ENCODE results near the gene ANXA3. TPM values are rescaled to one million over a fixed set of nuclear protein-coding genes. Genes with fewer than 3 reads are reported as not detected.

Gene ANXA3
- total RNA-seq, 1 donor from 2014 or later, result not detected

DNA sequence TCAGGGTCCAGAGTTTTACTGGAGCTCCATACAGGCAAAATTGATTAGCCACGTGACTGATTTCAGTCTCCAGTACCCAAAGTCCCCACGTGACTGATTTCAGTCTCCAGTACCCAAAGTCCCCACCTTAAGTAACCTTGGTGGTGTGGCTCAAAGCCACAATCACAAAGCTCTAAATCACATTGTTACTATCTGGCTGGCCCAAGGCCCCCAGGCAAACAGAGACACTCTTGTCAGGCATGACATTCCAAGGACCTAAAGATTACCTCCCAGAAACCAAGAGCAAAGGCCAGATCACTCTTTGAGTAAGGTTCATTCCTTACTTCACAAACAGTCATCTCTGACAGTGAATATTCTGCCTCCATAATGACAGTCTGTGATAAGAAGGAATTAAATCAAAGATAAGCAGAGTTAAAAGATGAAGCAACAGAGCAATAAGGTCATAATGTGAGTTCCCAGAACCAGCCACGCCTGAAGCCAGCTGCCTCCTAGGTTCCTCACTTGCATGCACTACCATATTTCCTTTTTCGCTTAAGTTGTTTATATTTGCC, 78.5 kb downstream of the ANXA3 start:
- peaks cover 4% of the 10 kb centered on the region for H3K4me1 Mint-ChIP-seq
- no peaks in the 10 kb centered on the region for H3K9me3 Mint-ChIP-seq
- H3K27ac Mint-ChIP-seq (ENCODE audit: unreplicated experiment), result no peak overlapping the region
- no peak for DNase-seq (ENCODE audit: low read depth, low spot score)
- H3K4me3 Mint-ChIP-seq, result no peak overlapping the region
- H3K36me3 Mint-ChIP-seq (ENCODE audit: low read depth), result no peaks in the 10 kb centered on the region
- TF ChIP-seq, protein P1, sequence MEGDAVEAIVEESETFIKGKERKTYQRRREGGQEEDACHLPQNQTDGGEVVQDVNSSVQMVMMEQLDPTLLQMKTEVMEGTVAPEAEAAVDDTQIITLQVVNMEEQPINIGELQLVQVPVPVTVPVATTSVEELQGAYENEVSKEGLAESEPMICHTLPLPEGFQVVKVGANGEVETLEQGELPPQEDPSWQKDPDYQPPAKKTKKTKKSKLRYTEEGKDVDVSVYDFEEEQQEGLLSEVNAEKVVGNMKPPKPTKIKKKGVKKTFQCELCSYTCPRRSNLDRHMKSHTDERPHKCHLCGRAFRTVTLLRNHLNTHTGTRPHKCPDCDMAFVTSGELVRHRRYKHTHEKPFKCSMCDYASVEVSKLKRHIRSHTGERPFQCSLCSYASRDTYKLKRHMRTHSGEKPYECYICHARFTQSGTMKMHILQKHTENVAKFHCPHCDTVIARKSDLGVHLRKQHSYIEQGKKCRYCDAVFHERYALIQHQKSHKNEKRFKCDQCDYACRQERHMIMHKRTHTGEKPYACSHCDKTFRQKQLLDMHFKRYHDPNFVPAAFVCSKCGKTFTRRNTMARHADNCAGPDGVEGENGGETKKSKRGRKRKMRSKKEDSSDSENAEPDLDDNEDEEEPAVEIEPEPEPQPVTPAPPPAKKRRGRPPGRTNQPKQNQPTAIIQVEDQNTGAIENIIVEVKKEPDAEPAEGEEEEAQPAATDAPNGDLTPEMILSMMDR (conservative IDR thresholded peaks at IDR 0.05), result no peak
- no peaks in the 10 kb centered on the region for H3K27me3 Mint-ChIP-seq (ENCODE audit: low read depth)

DNA sequence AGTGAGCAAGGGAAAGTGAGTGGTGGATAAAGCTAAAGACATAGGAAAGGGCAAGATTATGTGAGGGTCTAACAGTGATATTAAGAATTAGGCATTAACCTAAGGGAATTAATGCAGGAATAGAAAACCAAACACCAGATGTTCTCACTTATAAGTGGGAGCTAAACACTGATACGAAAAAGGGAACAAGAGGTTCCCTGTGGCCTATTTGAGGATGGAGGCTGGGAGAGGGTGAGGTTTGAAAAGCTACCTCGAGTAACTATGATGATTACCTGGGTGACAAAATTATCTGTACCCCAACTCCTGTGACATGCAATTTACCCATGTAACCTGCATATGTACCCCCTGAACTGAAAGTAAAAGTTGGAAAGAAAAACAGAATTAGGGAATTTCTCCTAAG, 79.0 kb downstream of the ANXA3 start:
- TF ChIP-seq, protein P1 (conservative IDR thresholded peaks at IDR 0.05), result no peak
- DNase-seq (ENCODE audit: low read depth, low spot score), result no peak
- Mint-ChIP-seq H3K4me3 (no peak overlapping the region), H3K27ac (ENCODE audit: unreplicated experiment) (no peak overlapping the region), H3K4me1 (peaks cover 4% of the 10 kb centered on the region), H3K9me3 (no peaks in the 10 kb centered on the region), H3K36me3 (ENCODE audit: low read depth) (no peaks in the 10 kb centered on the region), H3K27me3 (ENCODE audit: low read depth) (no peaks in the 10 kb centered on the region)

DNA sequence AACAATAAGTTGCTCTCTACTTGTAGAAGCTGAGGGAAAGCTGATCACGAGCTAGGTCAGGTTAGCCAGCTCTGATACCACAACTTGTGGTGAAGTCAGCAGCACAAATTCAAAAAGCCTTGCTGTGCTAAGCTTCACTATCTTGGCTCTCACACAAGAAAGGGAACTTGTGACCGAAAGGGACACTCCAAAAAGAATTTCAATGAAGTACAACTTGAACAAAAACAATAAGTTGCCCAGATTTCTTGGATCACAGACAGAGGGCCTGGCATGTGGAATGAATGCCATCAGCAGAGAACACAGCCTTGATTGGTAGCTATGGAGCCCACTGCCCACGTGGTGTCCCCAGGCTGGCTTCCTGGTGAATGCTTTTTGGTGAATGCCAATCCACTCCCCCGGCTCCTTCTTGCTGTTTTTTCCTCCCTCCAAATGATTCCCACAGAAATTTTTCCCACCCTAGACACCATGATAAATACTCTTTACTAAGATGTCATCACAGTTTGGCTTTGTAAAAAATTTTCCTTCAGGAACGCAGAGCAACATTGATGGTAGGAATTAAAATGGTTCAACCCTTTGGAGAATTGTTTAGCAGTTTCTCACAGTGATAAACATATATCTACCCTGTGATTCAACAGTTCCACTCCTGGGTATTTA, 82.6 kb downstream of the ANXA3 start:
- H3K4me3 Mint-ChIP-seq, result no peak overlapping the region
- H3K36me3 Mint-ChIP-seq (ENCODE audit: low read depth), result no peaks in the 10 kb centered on the region
- H3K4me1 Mint-ChIP-seq, result peaks cover 1% of the 10 kb centered on the region
- H3K9me3 Mint-ChIP-seq, result no peaks in the 10 kb centered on the region
- no peak for DNase-seq (ENCODE audit: low read depth, low spot score)
- no peak overlapping the region for H3K27ac Mint-ChIP-seq (ENCODE audit: unreplicated experiment)
- TF ChIP-seq, protein P1 (conservative IDR thresholded peaks at IDR 0.05), result no peak
- no peaks in the 10 kb centered on the region for H3K27me3 Mint-ChIP-seq (ENCODE audit: low read depth)

DNA sequence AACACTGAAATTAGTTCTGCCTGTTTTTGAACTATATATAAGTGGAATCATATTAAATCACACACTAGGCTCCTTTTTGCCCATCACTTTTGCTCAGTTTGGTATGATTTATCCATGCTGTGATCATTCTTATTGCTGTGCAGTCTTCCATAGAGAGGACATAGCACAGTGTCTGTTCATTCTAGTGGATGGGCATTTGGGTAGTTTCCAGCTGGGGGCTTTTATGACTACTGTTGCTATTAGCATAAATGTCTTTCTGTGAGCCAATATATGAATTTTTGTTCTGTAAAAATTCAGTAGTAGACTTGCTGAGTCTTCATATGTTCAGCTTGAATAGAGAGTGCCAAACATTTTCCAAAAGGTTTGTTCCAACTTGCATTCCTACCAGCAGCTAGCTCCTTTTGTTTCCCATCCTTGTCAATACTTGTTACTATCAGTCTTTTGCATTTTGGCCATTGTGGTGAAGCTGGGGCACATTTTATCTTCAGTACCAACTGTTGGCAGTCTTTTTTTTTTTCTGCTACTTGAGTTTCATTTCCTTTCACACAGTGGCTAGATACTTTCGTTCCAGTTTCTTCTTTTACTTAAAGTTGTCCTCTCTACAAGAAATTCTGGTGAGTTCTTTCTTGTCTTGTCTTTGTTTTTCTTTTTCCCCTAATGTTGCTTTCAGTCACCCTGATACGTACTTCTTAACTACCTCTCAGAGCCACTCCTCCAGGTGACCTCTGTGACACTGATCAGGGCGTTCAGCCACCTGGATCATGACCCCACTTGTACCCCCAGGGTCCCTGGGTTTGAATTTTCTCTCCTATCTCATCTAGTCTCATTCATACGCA, 87.0 kb downstream of the ANXA3 start:
- Mint-ChIP-seq H3K27ac (ENCODE audit: unreplicated experiment) (no peak overlapping the region), H3K4me1 (no peaks in the 10 kb centered on the region), H3K36me3 (ENCODE audit: low read depth) (no peaks in the 10 kb centered on the region), H3K27me3 (ENCODE audit: low read depth) (peaks cover 3% of the 10 kb centered on the region), H3K4me3 (no peak overlapping the region), H3K9me3 (no peaks in the 10 kb centered on the region)
- DNase-seq (ENCODE audit: low read depth, low spot score), result no peak
- TF ChIP-seq, protein P1 (conservative IDR thresholded peaks at IDR 0.05), result no peak

- Mint-ChIP-seq H3K4me3 (no peak overlapping the region), H3K4me1 (no peaks in the 10 kb centered on the region), H3K27me3 (ENCODE audit: low read depth) (peaks cover 3% of the 10 kb centered on the region), H3K27ac (ENCODE audit: unreplicated experiment) (no peak overlapping the region), H3K9me3 (no peaks in the 10 kb centered on the region), H3K36me3 (ENCODE audit: low read depth) (no peaks in the 10 kb centered on the region)
- no peak for DNase-seq (ENCODE audit: low read depth, low spot score)
- TF ChIP-seq, protein P1 (conservative IDR thresholded peaks at IDR 0.05), result no peak
These were observed 89.1 kb downstream of the ANXA3 start for GRCh38 chr4:78640714-78641113.
